Mononuclear cell (primary cell): ENCODE data around the gene MIER2. TPM values are rescaled to one million over a fixed set of nuclear protein-coding genes. Genes with fewer than 3 reads are reported as not detected.

Experiments
- H3K27me3 ChIP-seq: 2 replicates; pipeline ENCODE4 v1.6.0; 2011; ENCODE audit warnings: low read length, control low read depth; ENCODE audit not compliant: insufficient read depth
- H3K4me1 ChIP-seq: 2 replicates; pipeline ENCODE4 v1.5.1; 2011; ENCODE audit warnings: mild to moderate bottlenecking, low read length, control low read depth; ENCODE audit not compliant: insufficient read depth
- H3K4me3 ChIP-seq: 2 replicates; pipeline ENCODE4 v1.5.1; 2011; ENCODE audit warnings: mild to moderate bottlenecking, low read length, moderate library complexity
- H3K9me3 ChIP-seq: 2 replicates; pipeline ENCODE4 v1.5.1; 2011; ENCODE audit warnings: low read depth, mild to moderate bottlenecking, control low read depth, low read length
- total RNA-seq: library from RNA; depleted of rRNA; stranded (reverse); fragments of >200 nt; gene quantifications from one replicate; pipeline ENCODE4 v1.2.3, GENCODE V29; 2012

MIER2 gene
- total RNA-seq, 1 donor: 4.3 TPM

GRCh38 chr19:313169-313987 is 31.2 kb downstream of the MIER2 start:
- no peak overlapping the region for H3K4me3 ChIP-seq

GRCh38 chr19:311813-312261 is 32.8 kb downstream of the MIER2 start:
- Histone ChIP-seq H3K4me3 (no peak overlapping the region), H3K9me3 (no peaks in the 10 kb centered on the region), H3K27me3 (no peaks in the 10 kb centered on the region), H3K4me1 (no peaks in the 10 kb centered on the region)

More at GRCh38 chr19:313169-313987, 31.2 kb downstream of the MIER2 start:
- Histone ChIP-seq H3K27me3 (no peaks in the 10 kb centered on the region), H3K9me3 (no peaks in the 10 kb centered on the region), H3K4me1 (no peaks in the 10 kb centered on the region)

- no peaks in the 10 kb centered on the region for H3K4me1 ChIP-seq
- no peak overlapping the region for H3K4me3 ChIP-seq
- no peaks in the 10 kb centered on the region for H3K9me3 ChIP-seq
- H3K27me3 ChIP-seq: no peaks in the 10 kb centered on the region
These were observed 33.7 kb downstream of the MIER2 start for GRCh38 chr19:310781-311496.

GRCh38 chr19:310141-310651 is 34.4 kb downstream of the MIER2 start:
- H3K9me3 ChIP-seq: no peaks in the 10 kb centered on the region
- H3K4me3 ChIP-seq: no peak overlapping the region
- no peaks in the 10 kb centered on the region for H3K4me1 ChIP-seq
- H3K27me3 ChIP-seq: no peaks in the 10 kb centered on the region

- H3K9me3 ChIP-seq: no peaks in the 10 kb centered on the region
- no peak overlapping the region for H3K4me3 ChIP-seq
- no peaks in the 10 kb centered on the region for H3K27me3 ChIP-seq
- no peaks in the 10 kb centered on the region for H3K4me1 ChIP-seq
These were observed 35.4 kb downstream of the MIER2 start for GRCh38 chr19:309206-309565.

GRCh38 chr19:308471-309205 is 36.0 kb downstream of the MIER2 start:
- Histone ChIP-seq H3K9me3 (no peaks in the 10 kb centered on the region), H3K4me3 (no peak overlapping the region), H3K4me1 (no peaks in the 10 kb centered on the region)

GRCh38 chr19:307793-308420 is 36.7 kb downstream of the MIER2 start:
- H3K27me3 ChIP-seq: no peaks in the 10 kb centered on the region
- H3K9me3 ChIP-seq: no peaks in the 10 kb centered on the region
- H3K4me3 ChIP-seq: no peak overlapping the region
- no peaks in the 10 kb centered on the region for H3K4me1 ChIP-seq

More at GRCh38 chr19:308471-309205, 36.0 kb downstream of the MIER2 start:
- H3K27me3 ChIP-seq: no peaks in the 10 kb centered on the region

GRCh38 chr19:307111-307531 is 37.5 kb downstream of the MIER2 start:
- Histone ChIP-seq H3K4me1 (no peaks in the 10 kb centered on the region), H3K27me3 (no peaks in the 10 kb centered on the region), H3K9me3 (no peaks in the 10 kb centered on the region), H3K4me3 (no peak overlapping the region)

GRCh38 chr19:306151-306900 is 38.3 kb downstream of the MIER2 start:
- H3K4me1 ChIP-seq: no peaks in the 10 kb centered on the region

GRCh38 chr19:305240-306150 is 39.1 kb downstream of the MIER2 start:
- H3K27me3 ChIP-seq: no peaks in the 10 kb centered on the region
- H3K4me1 ChIP-seq: no peaks in the 10 kb centered on the region
- H3K4me3 ChIP-seq: no peak overlapping the region
- no peaks in the 10 kb centered on the region for H3K9me3 ChIP-seq

More at GRCh38 chr19:306151-306900, 38.3 kb downstream of the MIER2 start:
- H3K27me3 ChIP-seq: no peaks in the 10 kb centered on the region
- H3K4me3 ChIP-seq: no peak overlapping the region
- H3K9me3 ChIP-seq: no peaks in the 10 kb centered on the region

GRCh38 chr19:296476-297225 is 47.9 kb downstream of the MIER2 start:
- Histone ChIP-seq H3K4me3 (no peak overlapping the region), H3K4me1 (peaks cover 3% of the 10 kb centered on the region), H3K27me3 (peaks cover 20% of the 10 kb centered on the region), H3K9me3 (no peaks in the 10 kb centered on the region)

- Histone ChIP-seq H3K4me3 (no peak overlapping the region), H3K4me1 (peaks cover 3% of the 10 kb centered on the region), H3K9me3 (no peaks in the 10 kb centered on the region), H3K27me3 (peaks cover 20% of the 10 kb centered on the region)
These were observed 48.8 kb downstream of the MIER2 start for GRCh38 chr19:295687-296370.
